ENCODE measurements around the gene RBMS1. TPM values are rescaled to one million over a fixed set of nuclear protein-coding genes. Genes with fewer than 3 reads are reported as not detected.

The RBMS1 gene
- total and polyA plus RNA-seq, 2 of the 13 experiments (the other 11 are each of a cell fraction or from before 2014, with no cell fraction given), result 55.5 to 110 TPM

GRCh38 chr2:160493227-160494028 is at the start of gene RBMS1 (continued):
- TF ChIP-seq, protein P1, sequence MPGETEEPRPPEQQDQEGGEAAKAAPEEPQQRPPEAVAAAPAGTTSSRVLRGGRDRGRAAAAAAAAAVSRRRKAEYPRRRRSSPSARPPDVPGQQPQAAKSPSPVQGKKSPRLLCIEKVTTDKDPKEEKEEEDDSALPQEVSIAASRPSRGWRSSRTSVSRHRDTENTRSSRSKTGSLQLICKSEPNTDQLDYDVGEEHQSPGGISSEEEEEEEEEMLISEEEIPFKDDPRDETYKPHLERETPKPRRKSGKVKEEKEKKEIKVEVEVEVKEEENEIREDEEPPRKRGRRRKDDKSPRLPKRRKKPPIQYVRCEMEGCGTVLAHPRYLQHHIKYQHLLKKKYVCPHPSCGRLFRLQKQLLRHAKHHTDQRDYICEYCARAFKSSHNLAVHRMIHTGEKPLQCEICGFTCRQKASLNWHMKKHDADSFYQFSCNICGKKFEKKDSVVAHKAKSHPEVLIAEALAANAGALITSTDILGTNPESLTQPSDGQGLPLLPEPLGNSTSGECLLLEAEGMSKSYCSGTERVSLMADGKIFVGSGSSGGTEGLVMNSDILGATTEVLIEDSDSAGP (CRISPR knock-in tag; IDR thresholded peaks at IDR 0.05; ENCODE audit: borderline replicate concordance), result peak; percentile 68; the same call in 1 of the 2 replicates
- TF ChIP-seq ZNF616 (CRISPR knock-in tag; IDR thresholded peaks at IDR 0.05; ENCODE audit: low read depth) (no peak), ZFP41 (CRISPR knock-in tag; IDR thresholded peaks at IDR 0.05; ENCODE audit: borderline replicate concordance) (no peak), ATAD3A (CRISPR knock-in tag; IDR thresholded peaks at IDR 0.05) (no peak), TOE1 (CRISPR knock-in tag; IDR thresholded peaks at IDR 0.05) (no peak), ZBTB26 (CRISPR knock-in tag; IDR thresholded peaks at IDR 0.05; ENCODE audit: borderline replicate concordance) (0 out of 2 replicates have a peak, but pooled peaks have one; percentile 13), ZNF678 (CRISPR knock-in tag; IDR thresholded peaks at IDR 0.05) (no peak), SKIL (CRISPR knock-in tag; IDR thresholded peaks at IDR 0.05; ENCODE audit: borderline replicate concordance) (no peak), ZC3H13 (CRISPR knock-in tag; IDR thresholded peaks at IDR 0.05) (peak; percentile 86; the same call in 1 of the 2 replicates), FLYWCH1 (CRISPR knock-in tag; IDR thresholded peaks at IDR 0.05) (no peak), RFXAP (CRISPR knock-in tag; IDR thresholded peaks at IDR 0.05; ENCODE audit: borderline replicate concordance) (no peak), PPARG (CRISPR knock-in tag; conservative IDR thresholded peaks at IDR 0.05) (no peak), CCAR2 (optimal IDR thresholded peaks at IDR 0.05; ENCODE audit: low read depth, low read length) (no peak), ZNF367 (CRISPR knock-in tag; IDR thresholded peaks at IDR 0.05; ENCODE audit: borderline replicate concordance) (no peak), ZBTB37 (CRISPR knock-in tag; IDR thresholded peaks at IDR 0.05) (no peak), ZNF768 (CRISPR knock-in tag; IDR thresholded peaks at IDR 0.05) (no peak), ELF3 (CRISPR knock-in tag; IDR thresholded peaks at IDR 0.05) (no peak), ZZZ3 (CRISPR knock-in tag; IDR thresholded peaks at IDR 0.05; ENCODE audit: borderline replicate concordance) (no peak; the same call in 1 of the 2 replicates), GLI4 (CRISPR knock-in tag; IDR thresholded peaks at IDR 0.05; ENCODE audit: borderline replicate concordance) (no peak; the same call in 1 of the 2 replicates), ZNF580 (CRISPR knock-in tag; IDR thresholded peaks at IDR 0.05; ENCODE audit: borderline replicate concordance, low read depth) (no peak), EZH2 (conservative IDR thresholded peaks at IDR 0.05; ENCODE audit: low read depth, low read length) (no peak)
- TF ChIP-seq, protein P2, sequence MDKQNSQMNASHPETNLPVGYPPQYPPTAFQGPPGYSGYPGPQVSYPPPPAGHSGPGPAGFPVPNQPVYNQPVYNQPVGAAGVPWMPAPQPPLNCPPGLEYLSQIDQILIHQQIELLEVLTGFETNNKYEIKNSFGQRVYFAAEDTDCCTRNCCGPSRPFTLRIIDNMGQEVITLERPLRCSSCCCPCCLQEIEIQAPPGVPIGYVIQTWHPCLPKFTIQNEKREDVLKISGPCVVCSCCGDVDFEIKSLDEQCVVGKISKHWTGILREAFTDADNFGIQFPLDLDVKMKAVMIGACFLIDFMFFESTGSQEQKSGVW (CRISPR knock-in tag; IDR thresholded peaks at IDR 0.05; ENCODE audit: borderline replicate concordance), result no peak

Data from HepG2 (cell line).